ENCODE measurements around the gene HSPBAP1. TPM values are rescaled to one million over a fixed set of nuclear protein-coding genes. Genes with fewer than 3 reads are reported as not detected.

The HSPBAP1 gene
- total and polyA plus RNA-seq, 2 of the 13 experiments (the other 11 are each of a cell fraction or from before 2014, with no cell fraction given): 4.2 to 5.1 TPM

DNA sequence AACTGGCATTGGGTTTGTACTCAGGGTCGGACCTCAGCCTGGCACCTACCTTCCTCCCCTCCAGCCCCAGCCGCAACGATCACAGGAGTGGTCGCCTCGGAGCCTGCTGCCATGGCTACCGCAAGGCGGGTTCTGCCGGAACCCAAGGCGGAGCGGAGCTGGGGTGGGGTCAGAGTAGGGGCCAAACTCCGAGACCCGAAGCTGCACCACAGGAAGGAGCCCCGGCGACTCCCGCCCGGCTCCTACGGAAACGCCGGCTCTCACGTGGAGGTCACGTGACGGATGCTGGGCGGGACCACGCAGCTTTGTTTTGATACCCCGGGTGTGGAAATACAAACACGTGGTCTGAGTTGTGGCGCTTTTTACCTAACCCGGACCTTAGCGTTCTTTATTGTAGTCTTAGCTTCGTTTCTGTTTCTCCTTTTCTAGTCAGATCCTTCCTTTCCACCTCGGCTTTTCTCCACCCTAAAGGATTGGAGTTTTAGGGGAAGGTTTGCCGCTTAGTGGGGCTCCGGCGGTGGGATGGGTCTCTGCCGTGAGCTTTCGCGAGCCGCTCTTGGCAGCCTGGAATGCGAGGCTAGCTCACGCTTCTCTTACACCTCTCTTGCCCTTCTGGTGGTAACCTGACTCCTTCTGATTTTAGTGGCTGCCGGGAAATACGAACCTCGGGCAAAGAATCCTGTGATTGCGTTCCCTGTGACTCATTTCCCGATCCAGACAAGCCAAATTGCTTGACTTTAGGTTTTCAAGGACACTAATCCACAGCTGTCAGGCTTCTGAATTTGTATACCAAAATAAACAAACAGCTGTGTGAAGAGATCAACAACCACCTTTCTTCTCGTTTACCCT lies at the start of gene HSPBAP1 (continued):
- TF ChIP-seq, protein P1, sequence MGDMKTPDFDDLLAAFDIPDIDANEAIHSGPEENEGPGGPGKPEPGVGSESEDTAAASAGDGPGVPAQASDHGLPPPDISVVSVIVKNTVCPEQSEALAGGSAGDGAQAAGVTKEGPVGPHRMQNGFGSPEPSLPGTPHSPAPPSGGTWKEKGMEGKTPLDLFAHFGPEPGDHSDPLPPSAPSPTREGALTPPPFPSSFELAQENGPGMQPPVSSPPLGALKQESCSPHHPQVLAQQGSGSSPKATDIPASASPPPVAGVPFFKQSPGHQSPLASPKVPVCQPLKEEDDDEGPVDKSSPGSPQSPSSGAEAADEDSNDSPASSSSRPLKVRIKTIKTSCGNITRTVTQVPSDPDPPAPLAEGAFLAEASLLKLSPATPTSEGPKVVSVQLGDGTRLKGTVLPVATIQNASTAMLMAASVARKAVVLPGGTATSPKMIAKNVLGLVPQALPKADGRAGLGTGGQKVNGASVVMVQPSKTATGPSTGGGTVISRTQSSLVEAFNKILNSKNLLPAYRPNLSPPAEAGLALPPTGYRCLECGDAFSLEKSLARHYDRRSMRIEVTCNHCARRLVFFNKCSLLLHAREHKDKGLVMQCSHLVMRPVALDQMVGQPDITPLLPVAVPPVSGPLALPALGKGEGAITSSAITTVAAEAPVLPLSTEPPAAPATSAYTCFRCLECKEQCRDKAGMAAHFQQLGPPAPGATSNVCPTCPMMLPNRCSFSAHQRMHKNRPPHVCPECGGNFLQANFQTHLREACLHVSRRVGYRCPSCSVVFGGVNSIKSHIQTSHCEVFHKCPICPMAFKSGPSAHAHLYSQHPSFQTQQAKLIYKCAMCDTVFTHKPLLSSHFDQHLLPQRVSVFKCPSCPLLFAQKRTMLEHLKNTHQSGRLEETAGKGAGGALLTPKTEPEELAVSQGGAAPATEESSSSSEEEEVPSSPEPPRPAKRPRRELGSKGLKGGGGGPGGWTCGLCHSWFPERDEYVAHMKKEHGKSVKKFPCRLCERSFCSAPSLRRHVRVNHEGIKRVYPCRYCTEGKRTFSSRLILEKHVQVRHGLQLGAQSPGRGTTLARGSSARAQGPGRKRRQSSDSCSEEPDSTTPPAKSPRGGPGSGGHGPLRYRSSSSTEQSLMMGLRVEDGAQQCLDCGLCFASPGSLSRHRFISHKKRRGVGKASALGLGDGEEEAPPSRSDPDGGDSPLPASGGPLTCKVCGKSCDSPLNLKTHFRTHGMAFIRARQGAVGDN (CRISPR knock-in tag; IDR thresholded peaks at IDR 0.05): peak; percentile 98
- TF ChIP-seq ATAD3A (CRISPR knock-in tag; IDR thresholded peaks at IDR 0.05): no peak
- no peak for TF ChIP-seq ZNF782 (CRISPR knock-in tag; IDR thresholded peaks at IDR 0.05; ENCODE audit: borderline replicate concordance)
- no peak for TF ChIP-seq ZNF354B (CRISPR knock-in tag; IDR thresholded peaks at IDR 0.05)
- TF ChIP-seq TGIF2 (CRISPR knock-in tag; IDR thresholded peaks at IDR 0.05): peak; percentile 75; the same call in 1 of the 2 replicates
- TF ChIP-seq, protein P2, sequence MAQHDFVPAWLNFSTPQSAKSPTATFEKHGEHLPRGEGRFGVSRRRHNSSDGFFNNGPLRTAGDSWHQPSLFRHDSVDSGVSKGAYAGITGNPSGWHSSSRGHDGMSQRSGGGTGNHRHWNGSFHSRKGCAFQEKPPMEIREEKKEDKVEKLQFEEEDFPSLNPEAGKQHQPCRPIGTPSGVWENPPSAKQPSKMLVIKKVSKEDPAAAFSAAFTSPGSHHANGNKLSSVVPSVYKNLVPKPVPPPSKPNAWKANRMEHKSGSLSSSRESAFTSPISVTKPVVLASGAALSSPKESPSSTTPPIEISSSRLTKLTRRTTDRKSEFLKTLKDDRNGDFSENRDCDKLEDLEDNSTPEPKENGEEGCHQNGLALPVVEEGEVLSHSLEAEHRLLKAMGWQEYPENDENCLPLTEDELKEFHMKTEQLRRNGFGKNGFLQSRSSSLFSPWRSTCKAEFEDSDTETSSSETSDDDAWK (CRISPR knock-in tag; IDR thresholded peaks at IDR 0.05): no peak
- no peak for TF ChIP-seq ZSCAN29 (CRISPR knock-in tag; conservative IDR thresholded peaks at IDR 0.05)
- TF ChIP-seq FOSL2 (CRISPR knock-in tag; IDR thresholded peaks at IDR 0.05): peak; percentile 95
- peak; percentile 78; the same call in 1 of the 2 replicates for TF ChIP-seq MAF1 (CRISPR knock-in tag; IDR thresholded peaks at IDR 0.05; ENCODE audit: borderline replicate concordance)
- TF ChIP-seq ZNF552 (CRISPR knock-in tag; IDR thresholded peaks at IDR 0.05; ENCODE audit: borderline replicate concordance): peak; percentile 65; the same call in 1 of the 2 replicates
- no peak for TF ChIP-seq NONO (IDR thresholded peaks at IDR 0.05)
- peak; percentile 41; the same call in 1 of the 2 replicates for TF ChIP-seq NONO (CRISPR knock-in tag; conservative IDR thresholded peaks at IDR 0.05)
- TF ChIP-seq, protein P3, sequence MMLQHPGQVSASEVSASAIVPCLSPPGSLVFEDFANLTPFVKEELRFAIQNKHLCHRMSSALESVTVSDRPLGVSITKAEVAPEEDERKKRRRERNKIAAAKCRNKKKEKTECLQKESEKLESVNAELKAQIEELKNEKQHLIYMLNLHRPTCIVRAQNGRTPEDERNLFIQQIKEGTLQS (CRISPR knock-in tag; IDR thresholded peaks at IDR 0.05): no peak
- TF ChIP-seq LCORL (IDR thresholded peaks at IDR 0.05): no peak
- 0 out of 2 replicates have a peak, but pooled peaks have one; percentile 7 for TF ChIP-seq LCORL (CRISPR knock-in tag; IDR thresholded peaks at IDR 0.05)
- TF ChIP-seq IRX3 (CRISPR knock-in tag; IDR thresholded peaks at IDR 0.05; ENCODE audit: borderline replicate concordance, low read depth): no peak
- TF ChIP-seq YY1 (IDR thresholded peaks at IDR 0.05; ENCODE audit: insufficient read depth, insufficient replicate concordance, low read depth, low read length): peak; percentile 52
- TF ChIP-seq PAWR (CRISPR knock-in tag; IDR thresholded peaks at IDR 0.05; ENCODE audit: borderline replicate concordance): no peak
- peak; percentile 12; the same call in 1 of the 2 replicates for TF ChIP-seq IRF2 (CRISPR knock-in tag; IDR thresholded peaks at IDR 0.05)
- TF ChIP-seq, protein P4, sequence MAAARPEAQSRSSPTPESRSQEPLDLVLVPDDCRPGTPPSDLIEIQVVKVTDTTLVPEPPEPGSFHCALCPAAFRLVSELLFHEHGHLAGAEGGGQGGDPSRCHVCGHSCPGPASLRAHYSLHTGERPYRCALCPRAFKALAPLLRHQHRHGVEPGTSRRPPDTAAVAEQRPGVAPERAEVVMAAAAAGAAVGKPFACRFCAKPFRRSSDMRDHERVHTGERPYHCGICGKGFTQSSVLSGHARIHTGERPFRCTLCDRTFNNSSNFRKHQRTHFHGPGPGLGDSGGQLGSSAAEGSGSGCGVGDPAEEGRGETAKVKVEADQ (CRISPR knock-in tag; IDR thresholded peaks at IDR 0.05; ENCODE audit: borderline replicate concordance): peak; percentile 39; the same call in 1 of the 2 replicates
- no peak for TF ChIP-seq ZNF780A (CRISPR knock-in tag; IDR thresholded peaks at IDR 0.05)
- peak; percentile 84; the same call in 1 of the 2 replicates for TF ChIP-seq ZNF274 (CRISPR knock-in tag; IDR thresholded peaks at IDR 0.05)
- peak; percentile 82; the same call in 1 of the 2 replicates for TF ChIP-seq DMAP1 (CRISPR knock-in tag; IDR thresholded peaks at IDR 0.05)

All from HepG2 (cell line).